AG09319 (cell line): ENCODE results near the gene FASTKD3.

Experiments used
- DNase-seq: peaks from one replicate; pipeline ENCODE4 v3.0.0-alpha.2; 2010; ENCODE audit warnings: low read depth; ENCODE audit errors: extremely low read depth
- TF ChIP-seq, protein P1 (sequence below): IDR thresholded peaks from 2 replicates; pipeline ENCODE4 v1.5.1; 2011; ENCODE audit warnings: low read depth, mild to moderate bottlenecking, inconsistent platforms, low read length, moderate library complexity

FASTKD3 gene

DNA sequence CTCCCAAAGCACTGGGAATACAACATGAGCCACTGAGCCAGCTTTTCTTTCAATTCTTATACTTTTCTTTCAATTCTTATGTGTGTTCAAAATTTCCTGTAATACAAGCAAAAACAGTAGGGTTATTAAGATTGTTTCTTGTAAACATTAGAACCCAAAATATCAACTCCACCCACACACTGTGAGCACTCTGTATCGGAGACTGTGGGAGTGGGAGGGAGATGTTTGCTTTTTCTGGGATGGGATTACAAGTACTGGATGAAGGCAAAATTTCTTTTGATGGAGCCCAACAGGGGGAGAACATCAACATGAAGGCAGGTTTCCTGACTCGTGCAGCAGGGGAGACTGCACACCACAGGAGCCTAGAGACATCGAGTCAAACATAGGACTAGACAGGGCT lies 13.2 kb downstream of the FASTKD3 start:
- no peak for DNase-seq
- TF ChIP-seq, protein P1, sequence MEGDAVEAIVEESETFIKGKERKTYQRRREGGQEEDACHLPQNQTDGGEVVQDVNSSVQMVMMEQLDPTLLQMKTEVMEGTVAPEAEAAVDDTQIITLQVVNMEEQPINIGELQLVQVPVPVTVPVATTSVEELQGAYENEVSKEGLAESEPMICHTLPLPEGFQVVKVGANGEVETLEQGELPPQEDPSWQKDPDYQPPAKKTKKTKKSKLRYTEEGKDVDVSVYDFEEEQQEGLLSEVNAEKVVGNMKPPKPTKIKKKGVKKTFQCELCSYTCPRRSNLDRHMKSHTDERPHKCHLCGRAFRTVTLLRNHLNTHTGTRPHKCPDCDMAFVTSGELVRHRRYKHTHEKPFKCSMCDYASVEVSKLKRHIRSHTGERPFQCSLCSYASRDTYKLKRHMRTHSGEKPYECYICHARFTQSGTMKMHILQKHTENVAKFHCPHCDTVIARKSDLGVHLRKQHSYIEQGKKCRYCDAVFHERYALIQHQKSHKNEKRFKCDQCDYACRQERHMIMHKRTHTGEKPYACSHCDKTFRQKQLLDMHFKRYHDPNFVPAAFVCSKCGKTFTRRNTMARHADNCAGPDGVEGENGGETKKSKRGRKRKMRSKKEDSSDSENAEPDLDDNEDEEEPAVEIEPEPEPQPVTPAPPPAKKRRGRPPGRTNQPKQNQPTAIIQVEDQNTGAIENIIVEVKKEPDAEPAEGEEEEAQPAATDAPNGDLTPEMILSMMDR: no peak

- DNase-seq: no peak
- TF ChIP-seq, protein P1: no peak
Measured at GRCh38 chr5:7852988-7853387, 15.8 kb downstream of the FASTKD3 start.

DNA sequence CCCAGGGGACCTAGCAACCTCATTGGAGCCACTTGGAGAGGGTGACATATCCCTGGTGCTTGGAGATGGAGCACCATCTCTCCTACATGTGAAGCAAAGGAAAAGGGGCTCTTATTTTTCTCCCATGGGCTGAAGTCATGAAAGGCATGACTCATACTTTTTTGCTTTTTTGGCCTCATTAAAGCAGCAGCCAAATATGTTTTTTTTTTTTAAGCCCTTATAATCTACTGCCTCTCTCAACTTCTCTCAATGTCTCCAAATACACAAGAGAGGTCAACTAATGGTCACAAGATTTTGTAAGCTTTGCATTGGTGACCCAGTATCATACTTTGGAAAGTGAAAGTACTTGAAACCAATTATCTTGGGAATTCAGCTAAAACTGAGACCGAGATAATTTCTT lies 16.3 kb downstream of the FASTKD3 start:
- no peak for DNase-seq
- TF ChIP-seq, protein P1: no peak

DNA sequence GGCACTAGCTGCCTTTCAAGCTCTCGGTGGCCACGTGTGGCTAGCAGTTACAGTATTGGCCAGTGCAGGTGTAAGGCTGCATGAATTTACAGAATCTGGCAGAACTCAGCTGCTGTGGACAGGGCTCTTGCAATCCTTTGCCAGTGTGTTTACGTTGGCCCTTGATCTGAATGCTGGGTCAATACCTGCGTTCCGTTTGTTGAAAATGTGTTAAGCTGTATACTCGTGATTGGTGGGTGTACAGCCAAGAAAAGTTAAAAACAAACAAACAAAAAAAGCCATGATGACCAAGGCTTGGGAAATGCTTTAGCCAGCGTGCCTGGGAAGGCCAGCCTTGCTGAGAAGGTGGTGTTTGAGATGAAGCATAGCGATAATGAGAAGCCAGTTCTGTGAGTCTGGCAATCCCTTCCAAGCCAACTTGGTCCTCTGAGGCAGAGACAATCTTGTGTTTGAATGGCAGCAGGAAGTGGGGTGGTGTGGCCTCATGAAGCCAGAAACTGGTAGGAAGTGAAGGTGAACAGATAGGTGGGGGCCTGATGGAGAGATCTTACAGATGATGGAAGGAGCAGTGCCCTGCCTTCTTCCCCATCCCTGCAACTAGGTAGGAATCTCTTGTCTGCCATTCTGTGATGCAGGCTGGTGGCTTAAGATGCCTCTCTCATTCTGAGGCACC lies 17.1 kb downstream of the FASTKD3 start:
- TF ChIP-seq, protein P1: no peak
- no peak for DNase-seq

- TF ChIP-seq, protein P1: no peak
- no peak for DNase-seq
Measured at GRCh38 chr5:7851240-7851592, 17.6 kb downstream of the FASTKD3 start.

DNA sequence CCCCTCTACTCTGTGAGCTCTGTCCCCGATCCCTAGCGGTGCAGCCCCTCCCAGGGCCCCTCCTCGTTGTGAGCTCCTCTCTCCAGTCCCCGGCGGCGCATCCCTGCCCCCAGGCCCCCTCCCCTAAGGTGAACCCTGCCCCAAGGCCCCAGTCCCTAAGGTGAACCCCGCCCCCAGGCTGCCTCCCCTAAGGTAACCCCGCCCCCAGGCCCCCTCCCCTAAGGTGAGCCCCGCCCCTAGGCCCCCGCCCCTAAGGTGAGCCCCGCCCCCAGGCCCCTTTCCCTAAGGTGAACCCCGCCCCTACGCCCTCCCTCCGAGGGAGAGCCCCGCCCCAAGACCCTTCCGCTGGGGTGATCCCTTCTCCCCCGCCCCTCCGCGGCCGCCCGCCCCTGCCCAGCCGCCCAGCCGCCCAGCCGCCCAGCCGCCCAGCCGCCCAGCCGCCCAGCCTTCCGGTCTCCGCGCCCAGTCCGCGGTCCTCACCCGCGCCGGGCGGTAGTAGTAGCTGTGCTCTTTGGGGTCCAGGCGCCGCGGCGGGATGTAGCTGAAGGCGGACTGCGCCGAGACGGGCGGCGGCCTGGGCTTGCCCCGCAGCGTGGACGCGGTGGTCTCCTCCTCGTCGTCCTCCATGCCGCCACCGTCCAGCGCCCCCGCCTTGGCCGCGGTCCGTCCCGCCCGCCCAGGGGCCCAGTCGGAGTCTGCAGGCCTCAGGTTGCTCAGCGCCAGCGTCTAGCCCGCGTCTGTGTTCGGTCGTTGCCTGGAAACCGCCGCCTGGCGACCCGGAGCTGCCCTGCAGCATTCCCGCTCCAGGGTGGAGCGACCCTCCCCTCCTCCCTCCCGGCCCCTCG lies 18.2 kb downstream of the FASTKD3 start, which contains the start of gene CFAP90:
Gene CFAP90, minus strand, starts transcription at position 739 of the 845 bp plus-strand sequence. Its CDS starts 112 bp downstream, at position 627.
- no peak for DNase-seq
- TF ChIP-seq, protein P1: peak; percentile 34
